NCI-H345 (cell line): ENCODE results near the gene SGCG.
"Not testable (repeated sequence)": the region's sequence is repeated elsewhere in the genome, so short reads cannot be mapped to it uniquely, and the experiment has no call there.

Experiments
- DNase-seq: peaks from one replicate; lab custom pipeline; 2025; lab: John Stamatoyannopoulos, UW

Gene SGCG

GRCh38 chr13:23205807-23206206 lies 25.0 kb downstream of the SGCG start:
- no peak for DNase-seq

- no peak for DNase-seq
Observed at GRCh38 chr13:23212671-23213070, 31.9 kb downstream of the SGCG start.

- DNase-seq: no peak
Observed at GRCh38 chr13:23231241-23231640, 50.5 kb downstream of the SGCG start.

- DNase-seq: no peak
Observed at GRCh38 chr13:23235994-23236393, 55.2 kb downstream of the SGCG start.

GRCh38 chr13:23243066-23243465 lies 62.3 kb downstream of the SGCG start:
- DNase-seq: no peak

- DNase-seq: not testable (repeated sequence)
Observed at GRCh38 chr13:23248410-23248809, 67.6 kb downstream of the SGCG start.

- no peak for DNase-seq
Observed at GRCh38 chr13:23254506-23254905, 73.7 kb downstream of the SGCG start.

- no peak for DNase-seq
Observed at GRCh38 chr13:23267571-23267970, 86.8 kb downstream of the SGCG start.

- DNase-seq: no peak
Observed at GRCh38 chr13:23268441-23268840, 87.7 kb downstream of the SGCG start.

- no peak for DNase-seq
Observed at GRCh38 chr13:23271331-23271730, 90.6 kb downstream of the SGCG start.

GRCh38 chr13:23273498-23273897 lies 92.7 kb downstream of the SGCG start:
- DNase-seq: no peak

GRCh38 chr13:23279321-23279720 lies 98.5 kb downstream of the SGCG start:
- no peak for DNase-seq

- DNase-seq: no peak
Observed at GRCh38 chr13:23288564-23288963, 107.8 kb downstream of the SGCG start.

GRCh38 chr13:23288995-23289394 lies 108.2 kb downstream of the SGCG start:
- DNase-seq: no peak

GRCh38 chr13:23289917-23290357 lies 109.2 kb downstream of the SGCG start:
- peak; percentile 22 for DNase-seq

GRCh38 chr13:23292586-23292985 lies 111.8 kb downstream of the SGCG start:
- no peak for DNase-seq

- not testable (repeated sequence) for DNase-seq
Observed at GRCh38 chr13:23314837-23315236, 134.1 kb downstream of the SGCG start.

- DNase-seq: no peak
Observed at GRCh38 chr13:23319883-23320224, 139.1 kb downstream of the SGCG start.

GRCh38 chr13:23320926-23321534 lies 140.3 kb downstream of the SGCG start:
- no peak for DNase-seq

- no peak for DNase-seq
Observed at GRCh38 chr13:23321535-23322241, 140.9 kb downstream of the SGCG start.

- DNase-seq: no peak
Observed at GRCh38 chr13:23322353-23323336, 141.9 kb downstream of the SGCG start.

- DNase-seq: no peak
Observed at GRCh38 chr13:23323946-23324709, 143.3 kb downstream of the SGCG start.
